ACC112 (cell line): ENCODE measurements around the gene B9D2.

ENCODE experiments used
- H2AFZ ChIP-seq: fragments of 200-600 bp; sonication (generic); one replicate; pipeline ENCODE4 v1.6.0; 2017; ENCODE audit warnings: antibody characterized with exemption, low read length; ENCODE audit not compliant: unreplicated experiment
- H3K27ac ChIP-seq: fragments of 200-600 bp; sonication (generic); 2 replicates; pipeline ENCODE4 v1.5.1; 2014; ENCODE audit warnings: low read depth, mild to moderate bottlenecking, antibody characterized with exemption, low read length, moderate library complexity
- H3K27me3 ChIP-seq: fragments of 200-600 bp; sonication (generic); 2 replicates; pipeline ENCODE4 v1.6.1; 2014; ENCODE audit warnings: mild to moderate bottlenecking, antibody characterized with exemption, low read length, moderate library complexity, mixed read lengths; ENCODE audit not compliant: insufficient read depth
- H3K36me3 ChIP-seq: fragments of 200-600 bp; sonication (generic); 2 replicates; pipeline ENCODE4 v1.6.1; 2016; ENCODE audit warnings: mild to moderate bottlenecking, antibody characterized with exemption, low read length, moderate library complexity, mixed read lengths; ENCODE audit not compliant: insufficient read depth
- H3K4me1 ChIP-seq: fragments of 200-600 bp; sonication (generic); one replicate; pipeline ENCODE4 v1.6.1; 2016; ENCODE audit warnings: low read length, mixed read lengths; ENCODE audit not compliant: insufficient read depth, unreplicated experiment, control insufficient read depth
- H3K4me3 ChIP-seq: fragments of 200-600 bp; sonication (generic); 2 replicates; pipeline ENCODE4 v1.5.1; 2014; ENCODE audit warnings: mild to moderate bottlenecking, low read depth, low read length
- H3K79me2 ChIP-seq: fragments of 200-600 bp; sonication (generic); one replicate; pipeline ENCODE4 v1.6.0; 2016; ENCODE audit warnings: low read length; ENCODE audit not compliant: control insufficient read depth, unreplicated experiment, insufficient read depth

The B9D2 gene

GRCh38 chr19:41310033-41310831 is 53.7 kb downstream of the B9D2 start, which contains the start of gene CCDC97:
Gene CCDC97 (plus strand): TSS chr19:41310172. CDS start chr19:41310311, 139 bp downstream.
- peak within 1 kb of the TSS; percentile 95 for H3K4me3 ChIP-seq
- H3K36me3 ChIP-seq = no peaks in the 10 kb centered on the region
- H3K79me2 ChIP-seq = peaks cover 10% of the 10 kb centered on the region
- H3K4me1 ChIP-seq = peaks cover 14% of the 10 kb centered on the region
- no peaks in the 10 kb centered on the region for H3K27me3 ChIP-seq
- H3K27ac ChIP-seq = peak within 1 kb of the TSS; percentile 90
- peak within 1 kb of the TSS; percentile 67 for H2AFZ ChIP-seq

- Histone ChIP-seq H3K4me1 (peaks cover 14% of the 10 kb centered on the region), H3K27ac (peak overlapping the region; percentile 90), H2AFZ (peak overlapping the region; percentile 67), H3K36me3 (0 out of 2 replicates have a peak, but pooled peaks cover 3% of the 10 kb centered on the region), H3K79me2 (peaks cover 10% of the 10 kb centered on the region), H3K27me3 (no peaks in the 10 kb centered on the region), H3K4me3 (peak overlapping the region; percentile 95)
Observed at GRCh38 chr19:41309180-41310032, 54.5 kb downstream of the B9D2 start.

- Histone ChIP-seq H3K36me3 (0 out of 2 replicates have a peak, but pooled peaks cover 4% of the 10 kb centered on the region), H2AFZ (no peak overlapping the region), H3K27me3 (no peaks in the 10 kb centered on the region), H3K4me1 (peaks cover 14% of the 10 kb centered on the region), H3K4me3 (peak overlapping the region; percentile 95), H3K79me2 (peaks cover 10% of the 10 kb centered on the region), H3K27ac (peak overlapping the region; percentile 90)
Observed at GRCh38 chr19:41308450-41309179, 55.3 kb downstream of the B9D2 start.

- no peaks in the 10 kb centered on the region for H3K27me3 ChIP-seq
- H3K36me3 ChIP-seq = 0 out of 2 replicates have a peak, but pooled peaks cover 4% of the 10 kb centered on the region
- H3K4me1 ChIP-seq = peaks cover 14% of the 10 kb centered on the region
- peak overlapping the region; percentile 78 for H3K27ac ChIP-seq
- no peak overlapping the region for H3K4me3 ChIP-seq
- H3K79me2 ChIP-seq = peaks cover 8% of the 10 kb centered on the region
- H2AFZ ChIP-seq = no peak overlapping the region
Observed at GRCh38 chr19:41307954-41308449, 55.9 kb downstream of the B9D2 start.

GRCh38 chr19:41307090-41307875 is 56.7 kb downstream of the B9D2 start:
- peaks cover 5% of the 10 kb centered on the region for H3K79me2 ChIP-seq

GRCh38 chr19:41305927-41306793 is 57.8 kb downstream of the B9D2 start:
- Histone ChIP-seq H3K36me3 (peaks cover 7% of the 10 kb centered on the region; the same call in 1 of the 2 replicates), H3K27ac (no peak overlapping the region), H3K4me1 (peaks cover 13% of the 10 kb centered on the region), H3K4me3 (no peak overlapping the region), H2AFZ (no peak overlapping the region), H3K79me2 (peaks cover 3% of the 10 kb centered on the region), H3K27me3 (no peaks in the 10 kb centered on the region)

More at GRCh38 chr19:41307090-41307875, 56.7 kb downstream of the B9D2 start:
- Histone ChIP-seq H3K4me1 (peaks cover 14% of the 10 kb centered on the region), H3K36me3 (0 out of 2 replicates have a peak, but pooled peaks cover 4% of the 10 kb centered on the region), H3K27ac (peak overlapping the region; percentile 78; the same call in 1 of the 2 replicates), H2AFZ (no peak overlapping the region), H3K4me3 (no peak overlapping the region), H3K27me3 (no peaks in the 10 kb centered on the region)

GRCh38 chr19:41304706-41305483 is 59.1 kb downstream of the B9D2 start:
- H3K36me3 ChIP-seq = peaks cover 7% of the 10 kb centered on the region; the same call in 1 of the 2 replicates
- peaks cover 11% of the 10 kb centered on the region for H3K4me1 ChIP-seq
- no peak overlapping the region for H2AFZ ChIP-seq

More at GRCh38 chr19:41304706-41305483, 59.1 kb downstream of the B9D2 start:
- no peak overlapping the region for H3K4me3 ChIP-seq
- H3K79me2 ChIP-seq = no peaks in the 10 kb centered on the region
- no peaks in the 10 kb centered on the region for H3K27me3 ChIP-seq
- no peak overlapping the region for H3K27ac ChIP-seq
